DOHH2 (cell line): ENCODE data around the gene MED25.
A peak's percentile ranks its signal among the peaks of the same experiment; 100 is the strongest.

Experiments
- H3F3A ChIP-seq: fragments of 200-600 bp; sonication (generic), shearing (Covaris generic); 2 replicates; pipeline ENCODE4 v1.6.0; 2016; ENCODE audit warnings: antibody characterized with exemption, mild to moderate bottlenecking; ENCODE audit not compliant: control insufficient read depth, insufficient read depth
- H3K27ac ChIP-seq: fragments of 200-600 bp; sonication (generic); 2 replicates; pipeline ENCODE4 v1.5.1; 2014; ENCODE audit warnings: low read depth, mild to moderate bottlenecking, low read length, moderate library complexity
- H3K27me3 ChIP-seq: fragments of 200-600 bp; sonication (generic); 2 replicates; pipeline ENCODE4 v1.6.1; 2014; ENCODE audit warnings: mild to moderate bottlenecking, low read length, mixed read lengths; ENCODE audit not compliant: control insufficient read depth
- H3K36me3 ChIP-seq: fragments of 200-600 bp; sonication (generic); 2 replicates; pipeline ENCODE4 v1.6.1; 2014; ENCODE audit warnings: mild to moderate bottlenecking, low read length, moderate library complexity, mixed read lengths; ENCODE audit not compliant: control insufficient read depth
- H3K4me1 ChIP-seq: fragments of 200-600 bp; sonication (generic); 2 replicates; pipeline ENCODE4 v1.6.1; 2014; ENCODE audit warnings: mild to moderate bottlenecking, low read length, mixed read lengths; ENCODE audit not compliant: control insufficient read depth
- H3K4me2 ChIP-seq: fragments of 200-600 bp; sonication (generic); 2 replicates; pipeline ENCODE4 v1.6.0; 2014; ENCODE audit warnings: mild to moderate bottlenecking, low read length, moderate library complexity
- H3K4me3 ChIP-seq: fragments of 200-600 bp; sonication (generic); 2 replicates; pipeline ENCODE4 v1.5.1; 2014; ENCODE audit warnings: mild to moderate bottlenecking, low read length, mixed read lengths
- H3K79me2 ChIP-seq: fragments of 200-600 bp; sonication (generic); 2 replicates; pipeline ENCODE4 v1.6.1; 2014; ENCODE audit warnings: mild to moderate bottlenecking, low read length, mixed read lengths; ENCODE audit not compliant: control insufficient read depth
- H3K9me2 ChIP-seq: fragments of 200-600 bp; sonication (generic); replicated peaks from 2 replicates; pipeline ENCODE4 v1.6.1; 2014; ENCODE audit warnings: mild to moderate bottlenecking, low read length, mixed read lengths; ENCODE audit not compliant: control insufficient read depth
- H3K9me3 ChIP-seq: fragments of 200-600 bp; sonication (generic); 2 replicates; pipeline ENCODE4 v1.6.1; 2014; ENCODE audit warnings: antibody characterized with exemption, low read length, mixed read lengths; ENCODE audit not compliant: control insufficient read depth, insufficient read depth
- H4K20me1 ChIP-seq: fragments of 200-600 bp; sonication (generic); 2 replicates; pipeline ENCODE4 v1.6.0; 2014; ENCODE audit warnings: low read depth, mild to moderate bottlenecking, antibody characterized with exemption, low read length, moderate library complexity; ENCODE audit not compliant: control insufficient read depth, insufficient read depth
- CTCF ChIP-seq: fragments of 200-600 bp; sonication (generic); IDR thresholded peaks from one replicate; pipeline ENCODE4 v1.5.1; 2014; ENCODE audit warnings: antibody characterized with exemption, mild to moderate bottlenecking, low read depth, low read length; ENCODE audit not compliant: poor library complexity, severe bottlenecking
- EZH2phosphoT487 ChIP-seq: fragments of 200-600 bp; sonication (generic); IDR thresholded peaks from 2 replicates; pipeline ENCODE4 v1.6.1; 2017; ENCODE audit warnings: borderline replicate concordance, mild to moderate bottlenecking, antibody characterized with exemption, low read length, moderate library complexity, mixed read lengths

MED25 gene

DNA sequence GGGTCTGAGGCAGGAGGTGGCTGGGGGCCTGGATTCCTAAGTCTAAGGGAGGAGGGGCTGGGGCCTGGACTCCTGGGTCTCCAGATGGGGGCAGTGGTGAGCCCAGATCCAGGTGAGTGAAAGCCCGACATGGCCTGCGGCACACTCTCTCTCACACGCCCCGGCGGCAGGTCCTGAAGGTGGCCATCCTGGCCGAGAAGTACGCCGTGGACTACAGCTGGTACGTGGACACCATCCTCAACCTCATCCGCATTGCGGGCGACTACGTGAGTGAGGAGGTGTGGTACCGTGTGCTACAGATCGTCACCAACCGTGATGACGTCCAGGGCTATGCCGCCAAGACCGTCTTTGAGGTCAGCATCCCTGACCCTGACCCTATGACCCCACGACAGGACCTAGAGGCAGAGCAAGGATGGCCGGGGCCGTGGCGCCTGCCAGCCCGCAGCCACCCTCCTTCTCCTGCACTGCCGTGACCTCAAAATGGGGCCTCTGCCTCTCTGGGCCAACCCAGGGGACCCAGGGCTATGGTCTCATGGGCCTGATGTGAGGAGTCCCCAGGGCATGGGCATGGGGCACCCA, 18.2 kb upstream of the MED25 start:
- H3K4me1 ChIP-seq = no peaks in the 10 kb centered on the region
- no peak overlapping the region for H3K4me2 ChIP-seq
- H3K9me2 ChIP-seq = no peaks in the 10 kb centered on the region
- TF ChIP-seq EZH2phosphoT487 (no peak), CTCF (peak; percentile 60)
- H3K27ac ChIP-seq = no peak overlapping the region
- H3K79me2 ChIP-seq = no peaks in the 10 kb centered on the region
- no peaks in the 10 kb centered on the region for H3F3A ChIP-seq
- H4K20me1 ChIP-seq = no peaks in the 10 kb centered on the region
- H3K9me3 ChIP-seq = no peaks in the 10 kb centered on the region
- H3K36me3 ChIP-seq = peaks cover 60% of the 10 kb centered on the region
- no peaks in the 10 kb centered on the region for H3K27me3 ChIP-seq
- no peak overlapping the region for H3K4me3 ChIP-seq

GRCh38 chr19:49800771-49801170, 17.3 kb upstream of the MED25 start:
- no peak overlapping the region for H3K27ac ChIP-seq
- peaks cover 59% of the 10 kb centered on the region for H3K36me3 ChIP-seq
- no peaks in the 10 kb centered on the region for H3K9me2 ChIP-seq
- H3F3A ChIP-seq = no peaks in the 10 kb centered on the region
- H3K4me1 ChIP-seq = no peaks in the 10 kb centered on the region
- no peak for TF ChIP-seq EZH2phosphoT487
- TF ChIP-seq CTCF = no peak
- H3K9me3 ChIP-seq = no peaks in the 10 kb centered on the region
- no peaks in the 10 kb centered on the region for H4K20me1 ChIP-seq
- H3K4me3 ChIP-seq = no peak overlapping the region
- no peaks in the 10 kb centered on the region for H3K27me3 ChIP-seq
- H3K79me2 ChIP-seq = no peaks in the 10 kb centered on the region
- H3K4me2 ChIP-seq = no peak overlapping the region

GRCh38 chr19:49801401-49801888, 16.6 kb upstream of the MED25 start:
- no peaks in the 10 kb centered on the region for H3K9me2 ChIP-seq
- no peak overlapping the region for H3K27ac ChIP-seq
- no peaks in the 10 kb centered on the region for H3K4me1 ChIP-seq
- no peak overlapping the region for H3K4me3 ChIP-seq
- H3K4me2 ChIP-seq = no peak overlapping the region
- no peaks in the 10 kb centered on the region for H3K27me3 ChIP-seq
- no peaks in the 10 kb centered on the region for H3F3A ChIP-seq
- H3K36me3 ChIP-seq = peaks cover 56% of the 10 kb centered on the region
- no peaks in the 10 kb centered on the region for H4K20me1 ChIP-seq
- no peaks in the 10 kb centered on the region for H3K9me3 ChIP-seq
- H3K79me2 ChIP-seq = no peaks in the 10 kb centered on the region
- TF ChIP-seq CTCF (no peak), EZH2phosphoT487 (no peak)
